B cell (primary cell): ENCODE data around the gene CRTAC1. TPM values are rescaled to one million over a fixed set of nuclear protein-coding genes. Genes with fewer than 3 reads are reported as not detected.

Experiments used
- ATAC-seq: fragments of 200-7000 bp; cut with Tn5 transposase; one replicate; pipeline ENCODE4 v1.10.0; 2021; ENCODE audit warnings: low read depth, mild to moderate bottlenecking, moderate number of reproducible peaks, moderate library complexity
- CTCF ChIA-PET: fragments of 350-600 bp; sonication (Branson Sonifier 250); formaldehyde crosslinking; loops from one replicate; lab custom pipeline; 2021; ENCODE audit warnings: antibody characterized with exemption, inconsistent platforms; lab: Charles Lee
- POLR2A ChIA-PET: fragments of 350-600 bp; sonication (Branson Sonifier 250); formaldehyde crosslinking; loops from one replicate; lab custom pipeline; 2021; ENCODE audit warnings: antibody characterized with exemption; lab: Charles Lee
- DNase-seq: peaks from one replicate; pipeline ENCODE4 v3.0.0; 2013
- H2AFZ ChIP-seq: 2 replicates; pipeline ENCODE4 v1.6.1; 2012; ENCODE audit warnings: mild to moderate bottlenecking, low read depth, low read length; ENCODE audit not compliant: insufficient read depth, poor library complexity, severe bottlenecking
- H3K27ac ChIP-seq, 2 donors: 1 replicate in 1 of 2; 2 replicates in 1 of 2; pipeline ENCODE4 v1.5.1; 2012 to 2013; ENCODE audit warnings: low read length in 2 of 2, mild to moderate bottlenecking in 2 of 2, moderate library complexity in 1 of 2
- H3K27me3 ChIP-seq, 4 experiments: fragments of 200-600 bp in 1 of 4; sonication (generic) in 1 of 4; replicated peaks in 1 of 4; 1 replicate in 2 of 4; 2 replicates in 2 of 4; pipeline versions ENCODE4 v1.6.1 to v1.7.0; 2013 to 2016; ENCODE audit warnings: low read length in 3 of 4, mild to moderate bottlenecking in 2 of 4, mixed read lengths in 1 of 4, moderate library complexity in 1 of 4; ENCODE audit not compliant: insufficient read depth in 4 of 4, control insufficient read depth in 3 of 4; ENCODE audit errors: control extremely low read depth in 1 of 4
- H3K36me3 ChIP-seq, 2 experiments: replicated peaks in 1 of 2; 1 replicate in 1 of 2; 2 replicates in 1 of 2; pipeline versions ENCODE4 v1.6.1 to v1.7.1; 2013; ENCODE audit warnings: low read length in 1 of 2; ENCODE audit not compliant: insufficient read depth in 2 of 2, control insufficient read depth in 1 of 2; ENCODE audit errors: control extremely low read depth in 1 of 2, extremely low read depth in 1 of 2
- H3K4me1 ChIP-seq, 2 donors: fragments of 200-600 bp in 1 of 2; sonication (generic) in 1 of 2; 1 replicate in 1 of 2; 2 replicates in 1 of 2; pipeline versions ENCODE4 v1.5.1 to v1.6.1; 2013 to 2017; ENCODE audit warnings: low read length in 2 of 2; ENCODE audit not compliant: control insufficient read depth in 2 of 2, insufficient read depth in 2 of 2
- H3K4me2 ChIP-seq: replicated peaks from 2 replicates; pipeline ENCODE3; 2012; ENCODE audit warnings: mild to moderate bottlenecking, low read depth, low read length; ENCODE audit not compliant: poor library complexity, severe bottlenecking
- H3K4me3 ChIP-seq, 5 experiments: fragments of 200-600 bp in 1 of 5; sonication (generic) in 1 of 5; 1 replicate in 3 of 5; 2 replicates in 2 of 5; pipeline versions ENCODE4 v1.5.1 to v1.7.0; 2011 to 2016; ENCODE audit warnings: low read length in 4 of 5, mild to moderate bottlenecking in 4 of 5, low read depth in 2 of 5, control low read depth in 1 of 5, moderate library complexity in 1 of 5; ENCODE audit not compliant: insufficient read depth in 1 of 5; ENCODE audit errors: control extremely low read depth in 1 of 5, extremely low read depth in 1 of 5
- H3K79me2 ChIP-seq: fragments of 200-600 bp; sonication (generic); one replicate; pipeline ENCODE4 v1.6.0; 2016; ENCODE audit warnings: low read length; ENCODE audit not compliant: control insufficient read depth, insufficient read depth
- H3K9ac ChIP-seq: fragments of 200-600 bp; sonication (generic); 2 replicates; pipeline ENCODE4 v1.6.1; 2017; ENCODE audit warnings: mild to moderate bottlenecking, low read length, moderate library complexity
- H3K9me3 ChIP-seq, 3 donors: one replicate each; pipeline versions ENCODE4 v1.6.1 to v1.7.1; 2013; ENCODE audit warnings: low read length in 2 of 3; ENCODE audit not compliant: control insufficient read depth in 2 of 3, insufficient read depth in 1 of 3; ENCODE audit errors: control extremely low read depth in 1 of 3
- H4K20me1 ChIP-seq: 2 replicates; pipeline ENCODE4 v1.6.0; 2012; ENCODE audit warnings: mild to moderate bottlenecking, low read length; ENCODE audit not compliant: insufficient read depth, control insufficient read depth, poor library complexity, severe bottlenecking
- H3K27ac Mint-ChIP-seq: one replicate; pipeline ENCODE4 v1.8.0; 2021; ENCODE audit warnings: mixed read lengths
- H3K27me3 Mint-ChIP-seq: one replicate; pipeline ENCODE4 v1.8.0; 2021; ENCODE audit warnings: mixed read lengths
- H3K4me1 Mint-ChIP-seq: one replicate; pipeline ENCODE4 v1.8.0; 2021; ENCODE audit warnings: mixed read lengths
- H3K4me3 Mint-ChIP-seq: one replicate; pipeline ENCODE4 v1.8.0; 2021; ENCODE audit warnings: mixed read lengths
- H3K9me3 Mint-ChIP-seq: one replicate; pipeline ENCODE4 v1.8.0; 2022; ENCODE audit warnings: mixed read lengths; ENCODE audit not compliant: insufficient read depth
- CTCF ChIP-seq: fragments of 200-600 bp; IDR thresholded peaks from one replicate; pipeline ENCODE4 v1.8.0; 2022; ENCODE audit warnings: antibody characterized with exemption, mild to moderate bottlenecking
- EZH2 ChIP-seq: IDR thresholded peaks from 2 replicates; pipeline ENCODE4 v1.6.1; 2012; ENCODE audit warnings: borderline replicate concordance, low read depth, mild to moderate bottlenecking, moderate library complexity, low read length; ENCODE audit not compliant: insufficient read depth, poor library complexity, severe bottlenecking
- WGBS: methylation state at CpG from one replicate; pipeline ENCODE4 v1.1.5; 2013; ENCODE audit warnings: missing lambda C conversion rate; ENCODE audit not compliant: insufficient coverage; 5-methylcytosine and 5-hydroxymethylcytosine counted together
- intact Hi-C: fragments of 100-400 bp; cut with micrococcal nuclease; formaldehyde crosslinking; loops from one replicate; pipeline ENCODE4 v1.10.0; 2022
- polyA plus RNA-seq: library from polyadenylated mRNA; depleted of rRNA; stranded (reverse); fragments of >200 nt; gene quantifications from 2 replicates; pipeline ENCODE4 v1.2.3, GENCODE V29; 2012
- total RNA-seq, 2 donors: library from RNA; stranded (reverse); fragments of 120-200 nt in 1 of 2; gene quantifications; 1 replicate in 1 of 2; 2 replicates in 1 of 2; pipeline versions ENCODE4 v1.2.3 to v1.2.4, GENCODE V29; 2013 to 2022

The CRTAC1 gene
- total and polyA plus RNA-seq, 2 donors (not counting 1 experiment from before 2014, with no cell fraction given), result not detected

GRCh38 chr10:97858001-97858439 lies 172.4 kb downstream of the CRTAC1 start:
- Histone ChIP-seq H2AFZ (no peak overlapping the region), H3K27me3 (peaks cover 0 to 4% (median 0%) of the 10 kb centered on the region in 4 experiments), H3K27ac (no peak overlapping the region), H3K4me1 (no peaks in the 10 kb centered on the region), H3K79me2 (no peaks in the 10 kb centered on the region), H3K36me3 (no peaks in the 10 kb centered on the region), H3K4me2 (no peak overlapping the region), H4K20me1 (no peaks in the 10 kb centered on the region), H3K9me3 (no peaks in the 10 kb centered on the region), H3K9ac (no peak overlapping the region), H3K4me3 (no peak overlapping the region)
- no peak for TF ChIP-seq CTCF
- TF ChIP-seq EZH2, result no peak
- H3K4me1 Mint-ChIP-seq, result no peaks in the 10 kb centered on the region
- no peak overlapping the region for H3K4me3 Mint-ChIP-seq
- no peaks in the 10 kb centered on the region for H3K9me3 Mint-ChIP-seq
- ChIA-PET POLR2A (no interaction called here), CTCF (no interaction called here)
- no peak for ATAC-seq
- no peak for DNase-seq
- H3K27ac Mint-ChIP-seq, result no peak overlapping the region
- intact Hi-C loops, result no loop called here
- peaks cover 42% of the 10 kb centered on the region for H3K27me3 Mint-ChIP-seq
- WGBS, result 33% methylated on average over 1 of the region's 1 CpG

- intact Hi-C loops, result no loop called here
- DNase-seq (no peak), ATAC-seq (no peak)
- no CpG with 5 or more reads among the region's 3 CpGs for WGBS
- no peak overlapping the region for H2AFZ ChIP-seq
- H3K4me1 ChIP-seq, result peaks cover 9 to 21% of the 10 kb centered on the region in 2 donors
- CTCF ChIA-PET, result no interaction called here
- H4K20me1 ChIP-seq, result no peaks in the 10 kb centered on the region
- no peak overlapping the region for H3K27ac ChIP-seq
- H3K9ac ChIP-seq, result no peak overlapping the region
- H3K79me2 ChIP-seq, result no peaks in the 10 kb centered on the region
- POLR2A ChIA-PET, result no interaction called here
- H3K4me3 ChIP-seq, result no peak overlapping the region
- no peaks in the 10 kb centered on the region for H3K36me3 ChIP-seq
- Mint-ChIP-seq H3K4me3 (no peak overlapping the region), H3K9me3 (no peaks in the 10 kb centered on the region), H3K4me1 (peaks cover 5% of the 10 kb centered on the region), H3K27me3 (peaks cover 43% of the 10 kb centered on the region), H3K27ac (no peak overlapping the region)
- TF ChIP-seq EZH2 (no peak), CTCF (no peak)
- H3K9me3 ChIP-seq, result peaks cover 0 to 3% (median 0%) of the 10 kb centered on the region in 3 donors
- H3K27me3 ChIP-seq, result peaks cover 0 to 31% (median 15%) of the 10 kb centered on the region in 4 experiments
- H3K4me2 ChIP-seq, result no peak overlapping the region
Observed at GRCh38 chr10:97854743-97855142, 175.7 kb downstream of the CRTAC1 start.
